ENCODE results near the gene GIMAP8.

Gene GIMAP8

GRCh38 chr7:150404172-150404804 lies 46.1 kb upstream of the GIMAP8 start:
- peak overlapping the region; percentile 74 for H3K27ac ChIP-seq
- CTCF ChIA-PET, result no interaction called here
- POLR2A ChIA-PET (ENCODE audit: low non-redundant PET), result no interaction called here
- no peak for TF ChIP-seq CTCF (conservative IDR thresholded peaks at IDR 0.05; ENCODE audit: low read depth)
- no peak for DNase-seq (ENCODE audit: low spot score)

GRCh38 chr7:150404805-150405583 lies 45.4 kb upstream of the GIMAP8 start:
- DNase-seq (ENCODE audit: low spot score), result peak; percentile 80
- peak; percentile 67 for TF ChIP-seq CTCF (conservative IDR thresholded peaks at IDR 0.05; ENCODE audit: low read depth)
- ChIA-PET CTCF (no interaction called here), POLR2A (ENCODE audit: low non-redundant PET) (no interaction called here)
- H3K27ac ChIP-seq, result peak overlapping the region; percentile 74

GRCh38 chr7:150405584-150406311 lies 44.7 kb upstream of the GIMAP8 start:
- no peak for TF ChIP-seq CTCF (conservative IDR thresholded peaks at IDR 0.05; ENCODE audit: low read depth)
- peak overlapping the region; percentile 74 for H3K27ac ChIP-seq
- ChIA-PET POLR2A (ENCODE audit: low non-redundant PET) (no interaction called here), CTCF (no interaction called here)
- peak; percentile 9 for DNase-seq (ENCODE audit: low spot score)

GRCh38 chr7:150406312-150406566 lies 44.2 kb upstream of the GIMAP8 start:
- ChIA-PET CTCF (interaction anchor here (0.9 kb wide), 1 partner anchor 14 kb away, joined by 3 read pairs; no protein-coding TSS in a partner anchor), POLR2A (ENCODE audit: low non-redundant PET) (no interaction called here)
- no peak for DNase-seq (ENCODE audit: low spot score)

GRCh38 chr7:150406567-150407421 lies 43.6 kb upstream of the GIMAP8 start:
- peak overlapping the region; percentile 74 for H3K27ac ChIP-seq
- TF ChIP-seq CTCF (conservative IDR thresholded peaks at IDR 0.05; ENCODE audit: low read depth), result no peak
- ChIA-PET CTCF (interaction anchor here (0.6 to 0.9 kb wide), 2 partner anchors 13 to 91 kb away, joined by 3 read pairs; no protein-coding TSS in a partner anchor), POLR2A (ENCODE audit: low non-redundant PET) (no interaction called here)
- no peak for DNase-seq (ENCODE audit: low spot score)

More at GRCh38 chr7:150406312-150406566, 44.2 kb upstream of the GIMAP8 start:
- TF ChIP-seq CTCF (conservative IDR thresholded peaks at IDR 0.05; ENCODE audit: low read depth), result no peak
- peak overlapping the region; percentile 74 for H3K27ac ChIP-seq
